Activated CD4-positive, CD25-positive, alpha-beta regulatory T cell treated with anti-CD3 and anti-CD28 coated beads, Interleukin-2, amount 50 U/mL, for 72 hours (primary cell): ENCODE results near the gene BET1L.
"Not testable (repeated sequence)": the region's sequence is repeated elsewhere in the genome, so short reads cannot be mapped to it uniquely, and the experiment has no call there.

Experiments
- DNase-seq: peaks from one replicate; pipeline ENCODE4 v3.0.0; 2021

BET1L gene

GRCh38 chr11:207208-207862, at the start of gene BET1L, which contains the start of gene RIC8A:
Gene BET1L, minus strand, starts transcription at chr11:207399. Its CDS starts 78 bp downstream, at chr11:207321.
Gene RIC8A, plus strand, starts transcription at chr11:207708. Its CDS starts 1,147 bp downstream, at chr11:208855.
- peak; percentile 94 for DNase-seq

GRCh38 chr11:255816-256215, 48.6 kb upstream of the BET1L start:
- no peak for DNase-seq

GRCh38 chr11:255176-255575, 48.0 kb upstream of the BET1L start:
- DNase-seq = no peak

GRCh38 chr11:253886-254270, 46.7 kb upstream of the BET1L start:
- no peak for DNase-seq

- DNase-seq = no peak
Observed at GRCh38 chr11:253160-253885, 46.1 kb upstream of the BET1L start.

- no peak for DNase-seq
Observed at GRCh38 chr11:252666-253065, 45.5 kb upstream of the BET1L start.

GRCh38 chr11:251550-251949, 44.4 kb upstream of the BET1L start:
- no peak for DNase-seq

- peak; percentile 70 for DNase-seq
Observed at GRCh38 chr11:250740-251299, 43.6 kb upstream of the BET1L start.

GRCh38 chr11:250274-250673, 43.1 kb upstream of the BET1L start:
- no peak for DNase-seq

GRCh38 chr11:249062-249461, 41.9 kb upstream of the BET1L start:
- no peak for DNase-seq

- no peak for DNase-seq
Observed at GRCh38 chr11:244376-244775, 37.2 kb upstream of the BET1L start.

GRCh38 chr11:241634-242033, 34.4 kb upstream of the BET1L start:
- no peak for DNase-seq

- no peak for DNase-seq
Observed at GRCh38 chr11:240315-240714, 33.1 kb upstream of the BET1L start.

- not testable (repeated sequence) for DNase-seq
Observed at GRCh38 chr11:238346-238745, 31.1 kb upstream of the BET1L start.

- peak; percentile 89 for DNase-seq
Observed at GRCh38 chr11:236774-237767, 29.9 kb upstream of the BET1L start, which contains the start of gene PSMD13. Gene PSMD13, plus strand, starts transcription at chr11:236976. Its CDS starts 74 bp downstream, at chr11:237050.

GRCh38 chr11:235997-236773, 29.0 kb upstream of the BET1L start, which contains the start of gene SIRT3:
Gene SIRT3, minus strand, starts transcription at chr11:236342. Its CDS starts 14 bp downstream, at chr11:236328.
- DNase-seq = peak; percentile 78

- no peak for DNase-seq
Observed at GRCh38 chr11:235609-235996, 28.4 kb upstream of the BET1L start.

- DNase-seq = no peak
Observed at GRCh38 chr11:235180-235579, 28.0 kb upstream of the BET1L start.

GRCh38 chr11:232783-233565, 25.8 kb upstream of the BET1L start:
- no peak for DNase-seq

GRCh38 chr11:230431-230830, 23.2 kb upstream of the BET1L start:
- DNase-seq = no peak

GRCh38 chr11:227824-228379, 20.7 kb upstream of the BET1L start:
- no peak for DNase-seq
